Activated CD4-positive, alpha-beta T cell treated with anti-CD3 and anti-CD28 coated beads, Interleukin-10, Interleukin-2, amounts not matched to agents 100 ng/mL and 50 ng/mL, durations not matched to agents 16 hours and 8 hours (primary cell): ENCODE data around the gene DPF3.

ENCODE experiments used
- DNase-seq: peaks from one replicate; pipeline ENCODE4 v3.0.0-alpha.2; 2020

The DPF3 gene

GRCh38 chr14:72664651-72665050 is 229.2 kb downstream of the DPF3 start:
- no peak for DNase-seq

- DNase-seq = no peak
These were observed 229.8 kb downstream of the DPF3 start for GRCh38 chr14:72663956-72664650.

GRCh38 chr14:72663076-72663487 is 230.8 kb downstream of the DPF3 start:
- peak; percentile 31 for DNase-seq

- DNase-seq = no peak
These were observed 231.7 kb downstream of the DPF3 start for GRCh38 chr14:72662214-72662613.

- no peak for DNase-seq
These were observed 236.5 kb downstream of the DPF3 start for GRCh38 chr14:72657214-72657921.

GRCh38 chr14:72653026-72653425 is 240.9 kb downstream of the DPF3 start:
- no peak for DNase-seq

GRCh38 chr14:72652179-72652578 is 241.7 kb downstream of the DPF3 start:
- no peak for DNase-seq

GRCh38 chr14:72651714-72652113 is 242.2 kb downstream of the DPF3 start:
- no peak for DNase-seq

GRCh38 chr14:72651081-72651480 is 242.8 kb downstream of the DPF3 start:
- no peak for DNase-seq

GRCh38 chr14:72649603-72650227 is 244.2 kb downstream of the DPF3 start:
- no peak for DNase-seq

GRCh38 chr14:72647782-72648181 is 246.1 kb downstream of the DPF3 start:
- DNase-seq = no peak

- DNase-seq = no peak
These were observed 246.9 kb downstream of the DPF3 start for GRCh38 chr14:72646861-72647528.

- no peak for DNase-seq
These were observed 248.2 kb downstream of the DPF3 start for GRCh38 chr14:72645706-72646105.

GRCh38 chr14:72644758-72645489 is 249.0 kb downstream of the DPF3 start:
- no peak for DNase-seq

- DNase-seq = no peak
These were observed 249.9 kb downstream of the DPF3 start for GRCh38 chr14:72644038-72644437.

- no peak for DNase-seq
These were observed 250.5 kb downstream of the DPF3 start for GRCh38 chr14:72643317-72643801.

- DNase-seq = no peak
These were observed 252.9 kb downstream of the DPF3 start for GRCh38 chr14:72640911-72641485.

- no peak for DNase-seq
These were observed 255.9 kb downstream of the DPF3 start for GRCh38 chr14:72638021-72638420.

- DNase-seq = no peak
These were observed 257.0 kb downstream of the DPF3 start for GRCh38 chr14:72636871-72637270.

GRCh38 chr14:72636094-72636493 is 257.8 kb downstream of the DPF3 start:
- no peak for DNase-seq

GRCh38 chr14:72634691-72635616 is 258.9 kb downstream of the DPF3 start:
- DNase-seq = no peak
